ENCODE data around the gene TMPRSS9.
"Not testable (repeated sequence)": the region's sequence is repeated elsewhere in the genome, so short reads cannot be mapped to it uniquely, and the experiment has no call there.

The TMPRSS9 gene

DNA sequence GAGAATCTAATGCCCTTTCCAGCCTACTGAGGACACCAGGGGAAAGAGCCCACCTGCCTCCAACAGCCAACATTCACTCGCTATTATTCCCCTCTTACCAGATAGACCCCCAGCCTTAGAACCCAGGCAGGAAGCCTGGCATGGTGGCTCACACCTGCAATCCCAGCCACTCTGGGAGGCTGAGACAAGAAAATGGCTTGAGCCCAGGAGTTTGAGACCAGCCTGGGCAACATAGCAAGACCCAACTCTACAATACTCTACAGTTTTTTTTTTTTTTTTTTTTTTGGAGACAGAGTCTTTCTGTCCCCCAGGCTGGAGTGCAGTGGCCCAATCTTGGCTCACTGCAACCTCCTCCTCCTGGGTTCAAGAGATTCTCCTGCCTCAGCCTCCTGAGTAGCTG lies 100.2 kb downstream of the TMPRSS9 start:
- H3K18ac ChIP-seq (ENCODE audit: low read length) = no peak overlapping the region
- no peak overlapping the region for H2BK12ac ChIP-seq (ENCODE audit: low read length)
- H2AFZ ChIP-seq (ENCODE audit: insufficient read depth, low read length, poor library complexity) = no peak overlapping the region
- H3K4ac ChIP-seq (ENCODE audit: low read depth, low read length) = no peak overlapping the region
- H3K79me1 ChIP-seq (ENCODE audit: low read length) = peaks cover 26% of the 10 kb centered on the region
- no peak overlapping the region for H4K12ac ChIP-seq (ENCODE audit: low read depth, low read length)
- no peak overlapping the region for H2BK120ac ChIP-seq (ENCODE audit: insufficient read depth, low read length, poor library complexity)
- no peak overlapping the region for H2AK5ac ChIP-seq (ENCODE audit: low read length)
- no CpG with 5 or more reads among the region's 1 CpG for WGBS (ENCODE audit: extremely low coverage, insufficient coverage, insufficient read length)
- peaks cover 5 to 7% of the 10 kb centered on the region in 2 experiments for H3K4me1 ChIP-seq (ENCODE audit: control insufficient read depth in 1 of 2, insufficient read depth in 2 of 2, low read length in 2 of 2)
- no peaks in the 10 kb centered on the region for H3K36me3 ChIP-seq (ENCODE audit: control insufficient read depth in 1 of 2, insufficient read depth in 2 of 2, low read length in 2 of 2)
- H3K4me2 ChIP-seq (ENCODE audit: low read length) = no peak overlapping the region
- no peak overlapping the region for H3K9ac ChIP-seq (ENCODE audit: low read length)
- peaks cover 22% of the 10 kb centered on the region for H3K79me2 ChIP-seq (ENCODE audit: control insufficient read depth, insufficient read depth, low read length, poor library complexity)
- H3K4me3 ChIP-seq (ENCODE audit: low read depth, low read length) = no peak overlapping the region
- no peaks in the 10 kb centered on the region for H3K27me3 ChIP-seq (ENCODE audit: insufficient read depth, low read length)
- no peak overlapping the region for H3K14ac ChIP-seq (ENCODE audit: low read length)
- no peak overlapping the region for H4K8ac ChIP-seq (ENCODE audit: low read depth, low read length)
- no peak overlapping the region for H2BK5ac ChIP-seq (ENCODE audit: low read depth, low read length, poor library complexity)
- no peaks in the 10 kb centered on the region for H3K9me3 ChIP-seq (ENCODE audit: insufficient read depth, low read depth, low read length)
- no peak overlapping the region for H3K27ac ChIP-seq (ENCODE audit: low read depth, low read length)
- no peak for DNase-seq
- H4K91ac ChIP-seq (ENCODE audit: low read depth, low read length) = no peak overlapping the region
- H3K23ac ChIP-seq (ENCODE audit: low read length) = no peak overlapping the region

- Histone ChIP-seq H2BK120ac (ENCODE audit: insufficient read depth, low read length, poor library complexity) (peak overlapping the region; percentile 99), H3K18ac (ENCODE audit: low read length) (peak overlapping the region; percentile 88), H3K23ac (ENCODE audit: low read length) (no peak overlapping the region), H3K79me1 (ENCODE audit: low read length) (peaks cover 14% of the 10 kb centered on the region), H3K4me3 (ENCODE audit: low read depth, low read length) (peak overlapping the region; percentile 75), H3K4me2 (ENCODE audit: low read length) (peak overlapping the region; percentile 76), H3K79me2 (ENCODE audit: control insufficient read depth, insufficient read depth, low read length, poor library complexity) (peaks cover 7% of the 10 kb centered on the region), H4K91ac (ENCODE audit: low read depth, low read length) (peak overlapping the region; percentile 96), H3K4me1 (ENCODE audit: control insufficient read depth in 1 of 2, insufficient read depth in 2 of 2, low read length in 2 of 2) (peaks cover 2 to 5% of the 10 kb centered on the region in 2 experiments), H3K9ac (ENCODE audit: low read length) (peak overlapping the region; percentile 65), H2AFZ (ENCODE audit: insufficient read depth, low read length, poor library complexity) (peak overlapping the region; percentile 92), H4K12ac (ENCODE audit: low read depth, low read length) (peak overlapping the region; percentile 98), H3K36me3 (ENCODE audit: control insufficient read depth in 1 of 2, insufficient read depth in 2 of 2, low read length in 2 of 2) (no peaks in the 10 kb centered on the region), H3K14ac (ENCODE audit: low read length) (peak overlapping the region; percentile 96), H3K27ac (ENCODE audit: low read depth, low read length) (peak overlapping the region; percentile 64), H2AK5ac (ENCODE audit: low read length) (peak overlapping the region; percentile 68), H3K9me3 (ENCODE audit: insufficient read depth, low read depth, low read length) (no peaks in the 10 kb centered on the region), H2BK12ac (ENCODE audit: low read length) (peak overlapping the region; percentile 72), H3K4ac (ENCODE audit: low read depth, low read length) (peak overlapping the region; percentile 83), H2BK5ac (ENCODE audit: low read depth, low read length, poor library complexity) (peak overlapping the region; percentile 94), H3K27me3 (ENCODE audit: insufficient read depth, low read length) (no peaks in the 10 kb centered on the region), H4K8ac (ENCODE audit: low read depth, low read length) (peak overlapping the region; percentile 95)
- DNase-seq = peak in 1 of 2 donors; percentile 53
- WGBS (ENCODE audit: extremely low coverage, insufficient coverage, insufficient read length) = no CpG with 5 or more reads among the region's 62 CpGs
Observed at GRCh38 chr19:2461751-2462634, 101.9 kb downstream of the TMPRSS9 start.

GRCh38 chr19:2462635-2463421 lies 102.8 kb downstream of the TMPRSS9 start:
- Histone ChIP-seq H2BK12ac (ENCODE audit: low read length) (peak overlapping the region; percentile 5), H3K79me1 (ENCODE audit: low read length) (peaks cover 12% of the 10 kb centered on the region), H3K18ac (ENCODE audit: low read length) (peak overlapping the region; percentile 84), H2BK120ac (ENCODE audit: insufficient read depth, low read length, poor library complexity) (peak overlapping the region; percentile 99), H3K9me3 (ENCODE audit: insufficient read depth, low read depth, low read length) (no peaks in the 10 kb centered on the region), H3K27me3 (ENCODE audit: insufficient read depth, low read length) (no peaks in the 10 kb centered on the region), H3K4me1 (ENCODE audit: control insufficient read depth in 1 of 2, insufficient read depth in 2 of 2, low read length in 2 of 2) (peaks cover 0 to 3% of the 10 kb centered on the region in 2 experiments), H4K12ac (ENCODE audit: low read depth, low read length) (peak overlapping the region; percentile 98), H2AFZ (ENCODE audit: insufficient read depth, low read length, poor library complexity) (peak overlapping the region; percentile 92), H3K23ac (ENCODE audit: low read length) (no peak overlapping the region), H3K4ac (ENCODE audit: low read depth, low read length) (peak overlapping the region; percentile 83), H3K4me3 (ENCODE audit: low read depth, low read length) (peak overlapping the region; percentile 63), H3K79me2 (ENCODE audit: control insufficient read depth, insufficient read depth, low read length, poor library complexity) (peaks cover 6% of the 10 kb centered on the region), H4K8ac (ENCODE audit: low read depth, low read length) (peak overlapping the region; percentile 95), H3K14ac (ENCODE audit: low read length) (peak overlapping the region; percentile 87), H3K9ac (ENCODE audit: low read length) (no peak overlapping the region), H3K36me3 (ENCODE audit: control insufficient read depth in 1 of 2, insufficient read depth in 2 of 2, low read length in 2 of 2) (no peaks in the 10 kb centered on the region), H2AK5ac (ENCODE audit: low read length) (no peak overlapping the region), H3K27ac (ENCODE audit: low read depth, low read length) (peak overlapping the region; percentile 64), H2BK5ac (ENCODE audit: low read depth, low read length, poor library complexity) (peak overlapping the region; percentile 94), H4K91ac (ENCODE audit: low read depth, low read length) (peak overlapping the region; percentile 96), H3K4me2 (ENCODE audit: low read length) (peak overlapping the region; percentile 76)
- peak; percentile 53 to 60 for DNase-seq
- no CpG with 5 or more reads among the region's 46 CpGs for WGBS (ENCODE audit: extremely low coverage, insufficient coverage, insufficient read length)

DNA sequence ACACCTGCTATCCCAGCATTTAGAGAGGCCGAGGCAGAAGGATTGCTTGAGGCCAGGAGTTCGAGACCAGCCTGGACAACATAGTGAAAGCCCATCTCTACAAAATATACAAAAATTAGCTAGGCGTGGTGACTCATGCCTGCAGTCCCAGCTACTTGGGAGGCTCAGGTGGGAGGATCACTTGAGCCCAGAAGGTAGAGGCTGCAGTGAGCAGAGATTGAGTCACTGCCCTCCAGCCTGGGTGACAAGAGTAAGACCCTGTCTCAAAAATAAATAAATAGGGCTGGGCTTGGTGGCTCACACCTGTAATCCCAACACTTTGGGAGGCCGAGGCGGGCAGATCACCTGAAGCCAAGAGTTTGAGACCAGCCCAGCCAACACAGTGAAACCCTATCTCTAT lies 103.6 kb downstream of the TMPRSS9 start:
- H3K18ac ChIP-seq (ENCODE audit: low read length); H3K4me3 ChIP-seq (ENCODE audit: low read depth, low read length); H3K4ac ChIP-seq (ENCODE audit: low read depth, low read length); H3K9me3 ChIP-seq (ENCODE audit: insufficient read depth, low read depth, low read length); H3K36me3 ChIP-seq (ENCODE audit: control insufficient read depth in 1 of 2, insufficient read depth in 2 of 2, low read length in 2 of 2); H3K27ac ChIP-seq (ENCODE audit: low read depth, low read length); H3K4me1 ChIP-seq (ENCODE audit: control insufficient read depth in 1 of 2, insufficient read depth in 2 of 2, low read length in 2 of 2); H2BK5ac ChIP-seq (ENCODE audit: low read depth, low read length, poor library complexity); H3K14ac ChIP-seq (ENCODE audit: low read length); H3K23ac ChIP-seq (ENCODE audit: low read length); H2BK12ac ChIP-seq (ENCODE audit: low read length); H2AFZ ChIP-seq (ENCODE audit: insufficient read depth, low read length, poor library complexity); H3K79me2 ChIP-seq (ENCODE audit: control insufficient read depth, insufficient read depth, low read length, poor library complexity); H2AK5ac ChIP-seq (ENCODE audit: low read length); H4K91ac ChIP-seq (ENCODE audit: low read depth, low read length); H3K9ac ChIP-seq (ENCODE audit: low read length); H4K8ac ChIP-seq (ENCODE audit: low read depth, low read length); H4K12ac ChIP-seq (ENCODE audit: low read depth, low read length); H3K27me3 ChIP-seq (ENCODE audit: insufficient read depth, low read length); H3K4me2 ChIP-seq (ENCODE audit: low read length); H2BK120ac ChIP-seq (ENCODE audit: insufficient read depth, low read length, poor library complexity): not testable (repeated sequence)
- no CpG with 5 or more reads among the region's 5 CpGs for WGBS (ENCODE audit: extremely low coverage, insufficient coverage, insufficient read length)
- peaks cover 16% of the 10 kb centered on the region for H3K79me1 ChIP-seq (ENCODE audit: low read length)
- DNase-seq = peak in 1 of 2 donors; percentile 53
